GM10266 (cell line): Measurements from ENCODE around the gene ANKRD63.

Experiments used
- DNase-seq: peaks from one replicate; pipeline ENCODE4 v3.0.0; 2012; ENCODE audit errors: extremely low spot score
- CTCF ChIP-seq: IDR thresholded peaks from 2 replicates; pipeline ENCODE4 v1.5.1; 2012; ENCODE audit warnings: mild to moderate bottlenecking, low read depth; ENCODE audit not compliant: control insufficient read depth, insufficient read depth; ENCODE audit errors: missing control alignments

ANKRD63 gene

DNA sequence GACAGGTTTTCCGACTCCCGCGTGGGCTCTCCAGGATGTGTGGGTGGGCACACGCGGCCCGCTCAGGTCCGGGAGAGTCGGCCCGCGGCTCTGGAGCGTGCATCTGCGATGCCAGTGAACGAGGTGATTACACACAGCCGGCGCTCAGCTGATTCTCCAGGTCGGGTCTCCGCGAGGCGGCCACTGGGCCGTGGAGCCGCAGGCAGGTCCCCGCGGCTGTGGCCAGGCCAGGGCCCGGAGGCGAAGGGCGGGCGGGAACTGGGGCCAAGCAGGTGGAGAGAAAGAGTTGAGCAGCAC lies 30.8 kb downstream of the ANKRD63 start:
- TF ChIP-seq CTCF = no peak
- no peak for DNase-seq

DNA sequence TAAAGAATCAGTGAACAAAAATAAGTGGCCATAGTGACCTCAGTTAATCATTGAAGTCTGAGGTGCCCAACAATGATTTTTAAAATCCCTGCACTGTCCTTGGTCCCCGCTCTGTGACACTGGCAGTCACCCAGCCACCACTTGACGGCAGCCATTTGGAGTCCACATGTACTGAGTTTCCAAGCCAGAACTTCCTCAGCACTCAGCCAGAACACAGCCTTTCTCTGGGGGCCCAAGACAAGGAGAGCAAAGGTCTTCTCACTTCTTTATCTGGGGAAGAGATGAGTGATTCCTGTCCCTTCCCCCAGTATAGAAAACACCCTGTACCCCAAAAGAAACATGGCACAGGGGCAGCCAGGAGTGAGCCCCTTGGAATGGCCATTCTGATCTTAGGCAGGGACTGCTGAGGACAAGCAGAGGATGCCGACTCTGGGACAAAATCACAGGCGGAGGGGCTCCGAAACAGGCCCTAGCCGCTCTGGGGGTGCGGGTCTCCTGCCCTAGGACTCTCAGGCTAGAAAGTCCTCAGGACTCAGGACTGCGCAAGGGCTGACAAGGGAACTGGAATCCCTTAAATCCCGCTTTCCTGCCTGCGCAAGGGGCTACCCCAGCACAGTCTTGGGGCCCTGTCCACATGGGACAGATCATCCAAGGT lies 31.3 kb downstream of the ANKRD63 start:
- no peak for TF ChIP-seq CTCF
- no peak for DNase-seq

- no peak for TF ChIP-seq CTCF
- DNase-seq = no peak
Measured at GRCh38 chr15:40250771-40251483, 31.9 kb downstream of the ANKRD63 start.

- TF ChIP-seq CTCF = no peak
- DNase-seq = no peak
Measured at GRCh38 chr15:40250304-40250656, 32.6 kb downstream of the ANKRD63 start.

DNA sequence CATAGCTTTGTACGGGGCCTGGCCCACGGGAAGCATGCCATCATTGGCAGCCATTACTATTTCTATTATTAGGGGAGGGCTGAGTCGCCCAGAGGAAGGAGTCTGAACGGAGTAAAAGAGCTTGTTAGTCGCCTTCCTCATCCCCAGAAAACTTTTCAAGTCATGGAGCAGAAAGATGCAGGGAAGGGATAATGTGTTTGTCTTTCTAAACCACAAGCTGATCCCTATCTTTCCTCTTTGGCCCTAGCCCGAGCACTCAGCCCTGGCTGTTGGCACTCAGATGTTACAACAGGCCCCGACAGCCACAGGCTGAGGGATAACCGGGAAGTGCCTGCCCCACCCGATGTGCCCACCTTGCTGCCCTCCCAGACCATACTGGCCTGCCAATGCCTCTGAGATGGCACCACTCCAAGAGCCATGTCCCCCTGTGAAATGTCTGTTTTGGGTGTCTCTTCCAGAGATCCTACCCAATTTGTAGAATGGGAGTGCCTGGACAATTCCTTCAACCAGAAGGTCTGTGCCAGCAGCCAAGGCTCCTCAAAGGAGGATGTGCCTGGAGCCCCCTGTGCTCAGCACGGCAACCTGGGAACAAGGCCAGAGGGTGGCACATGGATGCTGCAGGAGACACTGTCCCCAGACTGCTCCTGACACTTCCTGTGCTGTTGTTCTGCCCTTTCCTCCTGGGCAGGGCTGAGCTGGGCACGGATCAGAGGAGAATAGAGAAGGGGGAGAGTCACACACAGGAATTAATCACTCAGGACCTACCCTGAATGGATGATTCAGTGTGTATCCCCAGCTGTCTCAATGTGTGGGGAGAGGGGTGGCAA lies 33.2 kb downstream of the ANKRD63 start:
- no peak for DNase-seq
- TF ChIP-seq CTCF = no peak

DNA sequence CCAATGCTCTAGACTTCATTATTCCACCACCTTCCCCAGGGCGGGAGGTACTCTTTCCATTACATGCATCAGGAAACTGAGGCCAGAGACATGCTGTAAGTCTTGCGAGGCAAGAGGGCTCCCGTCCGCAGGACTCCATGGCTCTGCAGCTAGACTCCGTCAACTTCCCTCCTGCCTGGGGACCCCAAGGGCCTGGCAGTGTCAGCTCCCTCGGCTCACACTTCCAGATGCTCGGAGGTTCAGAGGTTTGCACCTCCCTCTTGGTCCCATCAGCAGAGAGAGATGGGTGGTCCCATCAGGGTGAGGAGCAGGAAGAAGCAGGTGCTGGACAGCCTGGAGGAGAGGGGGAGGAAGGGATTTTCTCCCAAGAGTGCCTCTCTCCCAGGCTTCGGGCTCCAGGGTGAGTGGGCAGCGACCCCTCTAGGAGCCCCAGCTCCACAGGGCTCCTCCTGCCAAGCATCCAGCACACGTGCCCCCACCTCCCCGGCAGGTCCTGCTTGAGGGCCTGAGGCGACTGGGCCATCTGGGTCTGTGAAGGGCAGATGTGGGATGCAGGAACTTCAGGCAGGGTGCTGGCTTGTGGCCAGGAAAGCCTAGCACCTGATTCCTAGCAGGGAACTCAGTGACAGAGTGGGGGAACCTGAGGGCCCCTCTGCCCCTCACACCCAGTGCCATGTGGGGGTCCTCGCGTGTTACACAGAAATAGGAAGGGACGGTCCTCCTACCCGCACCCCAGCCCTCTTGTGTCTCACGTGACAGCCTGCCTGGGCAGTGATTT lies 34.7 kb downstream of the ANKRD63 start:
- no peak for TF ChIP-seq CTCF
- no peak for DNase-seq

- no peak for TF ChIP-seq CTCF
Measured at GRCh38 chr15:40247406-40247971, 35.4 kb downstream of the ANKRD63 start.

More at GRCh38 chr15:40247406-40247971, 35.4 kb downstream of the ANKRD63 start:
- no peak for DNase-seq
